Peyer's patch (tissue), 4 donors: ENCODE measurements around the gene DNAH2. TPM values are rescaled to one million over a fixed set of nuclear protein-coding genes. Genes with fewer than 3 reads are reported as not detected.

Experiments
- DNase-seq, 3 donors: peaks; one replicate each; pipeline ENCODE4 v3.0.0-alpha.2; 2017 to 2019
- H3K27ac ChIP-seq, 4 donors: fragments of 200-600 bp; sonication (generic); one replicate each; pipeline ENCODE4 v1.5.1; 2016 to 2019
- H3K27me3 ChIP-seq, 2 donors: fragments of 200-600 bp; sonication (generic); one replicate each; pipeline ENCODE4 v1.5.1; 2019
- H3K36me3 ChIP-seq, 3 donors: fragments of 200-600 bp; sonication (generic); one replicate each; pipeline ENCODE4 v1.5.1; 2016 to 2019
- H3K4me1 ChIP-seq, 4 donors: fragments of 200-600 bp; sonication (generic); one replicate each; pipeline ENCODE4 v1.5.1; 2016 to 2019
- H3K4me3 ChIP-seq, 4 donors: fragments of 200-600 bp; sonication (generic); 1 replicate in 3 of 4; 2 replicates in 1 of 4; pipeline ENCODE4 v1.5.1; 2016 to 2019; ENCODE audit warnings: mild to moderate bottlenecking in 1 of 4
- H3K9me3 ChIP-seq, 4 donors: fragments of 200-600 bp; sonication (generic); one replicate each; pipeline ENCODE4 v1.5.1; 2016 to 2019; ENCODE audit warnings: mild to moderate bottlenecking in 1 of 4
- CTCF ChIP-seq, 6 experiments: fragments of 450-650 bp in 4 of 6; fragments of 200-600 bp in 2 of 6; sonication (generic) in 1 of 6; IDR thresholded peaks; one replicate each; pipeline ENCODE4 v1.5.1; 2017 to 2019; ENCODE audit warnings: antibody characterized with exemption in 6 of 6, mild to moderate bottlenecking in 3 of 6, moderate library complexity in 1 of 6
- POLR2A ChIP-seq, 2 donors: fragments of 450-650 bp; IDR thresholded peaks; one replicate each; pipeline ENCODE4 v1.5.1; 2017; ENCODE audit warnings: antibody characterized with exemption in 2 of 2, mild to moderate bottlenecking in 2 of 2, moderate library complexity in 2 of 2
- total RNA-seq, 4 donors: library from RNA; depleted of rRNA; stranded (reverse); fragments of >200 nt; gene quantifications; one replicate each; pipeline ENCODE4 v1.1.0, GENCODE V29; 2016

DNAH2 gene
- total RNA-seq, 4 donors from 2014 or later: 0.18 to 0.83 TPM; not detected in 2

GRCh38 chr17:7831233-7831632 is 113.7 kb downstream of the DNAH2 start:
- H3K27me3 ChIP-seq: no peaks in the 10 kb centered on the region
- no peaks in the 10 kb centered on the region for H3K36me3 ChIP-seq
- no peak for DNase-seq
- H3K27ac ChIP-seq: no peak overlapping the region
- TF ChIP-seq POLR2A (IDR thresholded peaks at IDR 0.05): no peak
- no peak for TF ChIP-seq CTCF (IDR thresholded peaks at IDR 0.05)
- no peaks in the 10 kb centered on the region for H3K9me3 ChIP-seq
- H3K4me1 ChIP-seq: peaks cover 0 to 12% (median 4%) of the 10 kb centered on the region in 4 donors
- H3K4me3 ChIP-seq: no peak overlapping the region

DNA sequence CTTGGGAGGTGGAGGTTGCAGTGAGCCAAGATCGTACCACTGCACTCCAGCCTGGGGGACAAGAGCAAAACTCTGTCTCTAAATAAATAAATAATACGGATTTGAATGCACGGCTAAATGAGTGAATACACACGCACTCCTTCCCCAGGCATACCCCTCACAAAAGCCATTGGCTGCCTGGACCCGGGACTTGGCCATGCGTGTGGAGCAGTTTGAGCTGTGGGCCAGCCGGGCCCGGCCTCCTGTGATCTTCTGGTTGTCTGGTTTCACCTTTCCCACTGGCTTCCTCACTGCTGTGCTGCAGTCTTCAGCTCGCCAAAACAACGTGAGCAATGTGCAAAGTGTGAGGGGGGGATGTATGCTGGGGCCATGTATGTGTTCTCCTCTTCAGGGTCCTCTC is 114.9 kb downstream of the DNAH2 start:
- TF ChIP-seq CTCF (IDR thresholded peaks at IDR 0.05) (no peak), POLR2A (IDR thresholded peaks at IDR 0.05) (no peak)
- no peaks in the 10 kb centered on the region for H3K9me3 ChIP-seq
- H3K36me3 ChIP-seq: no peaks in the 10 kb centered on the region
- no peaks in the 10 kb centered on the region for H3K27me3 ChIP-seq
- no peak overlapping the region for H3K4me3 ChIP-seq
- DNase-seq: no peak
- H3K4me1 ChIP-seq: peaks cover 0 to 23% (median 15%) of the 10 kb centered on the region in 4 donors
- no peak overlapping the region for H3K27ac ChIP-seq

DNA sequence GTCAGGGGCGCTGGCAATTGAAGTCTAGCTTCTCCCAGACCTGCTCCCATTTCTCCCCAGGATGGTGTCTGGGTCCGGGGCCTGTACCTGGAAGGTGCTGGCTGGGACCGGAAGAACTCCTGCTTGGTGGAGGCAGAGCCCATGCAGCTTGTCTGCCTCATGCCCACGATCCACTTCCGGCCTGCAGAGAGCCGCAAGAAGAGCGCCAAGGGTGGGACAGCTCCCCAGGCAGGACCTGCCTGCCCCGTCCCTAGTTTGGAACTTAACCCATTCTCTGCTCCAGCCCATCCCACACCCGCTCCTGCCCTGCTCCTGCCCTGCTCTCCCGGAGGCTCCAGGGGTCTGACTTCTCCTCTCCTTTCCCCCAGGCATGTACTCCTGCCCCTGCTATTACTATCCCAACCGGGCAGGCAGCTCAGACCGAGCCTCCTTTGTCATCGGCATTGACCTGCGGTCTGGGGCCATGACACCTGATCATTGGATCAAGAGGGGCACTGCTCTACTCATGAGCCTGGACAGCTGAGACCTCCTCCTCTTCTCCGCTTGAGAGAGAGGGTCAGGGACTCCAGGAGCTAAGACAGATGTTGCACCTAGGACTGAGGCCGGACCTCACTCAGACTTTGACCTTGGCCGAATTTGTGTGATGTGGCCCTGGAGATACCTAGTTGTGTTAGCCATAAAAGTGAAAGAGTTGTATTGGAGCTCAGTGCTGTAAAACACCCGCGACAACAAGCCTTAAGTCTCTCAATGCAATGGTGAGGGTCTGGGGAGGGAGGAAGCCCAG is 115.7 kb downstream of the DNAH2 start:
- H3K9me3 ChIP-seq: no peaks in the 10 kb centered on the region
- TF ChIP-seq CTCF (IDR thresholded peaks at IDR 0.05) (no peak), POLR2A (IDR thresholded peaks at IDR 0.05) (no peak)
- DNase-seq: no peak
- no peaks in the 10 kb centered on the region for H3K36me3 ChIP-seq
- H3K27me3 ChIP-seq: no peaks in the 10 kb centered on the region
- peak overlapping the region; percentile 88 to 100 (median 95) for H3K27ac ChIP-seq
- peak overlapping the region; percentile 54 to 85 (median 76) for H3K4me3 ChIP-seq
- H3K4me1 ChIP-seq: peaks cover 0 to 28% (median 17%) of the 10 kb centered on the region in 4 donors

DNA sequence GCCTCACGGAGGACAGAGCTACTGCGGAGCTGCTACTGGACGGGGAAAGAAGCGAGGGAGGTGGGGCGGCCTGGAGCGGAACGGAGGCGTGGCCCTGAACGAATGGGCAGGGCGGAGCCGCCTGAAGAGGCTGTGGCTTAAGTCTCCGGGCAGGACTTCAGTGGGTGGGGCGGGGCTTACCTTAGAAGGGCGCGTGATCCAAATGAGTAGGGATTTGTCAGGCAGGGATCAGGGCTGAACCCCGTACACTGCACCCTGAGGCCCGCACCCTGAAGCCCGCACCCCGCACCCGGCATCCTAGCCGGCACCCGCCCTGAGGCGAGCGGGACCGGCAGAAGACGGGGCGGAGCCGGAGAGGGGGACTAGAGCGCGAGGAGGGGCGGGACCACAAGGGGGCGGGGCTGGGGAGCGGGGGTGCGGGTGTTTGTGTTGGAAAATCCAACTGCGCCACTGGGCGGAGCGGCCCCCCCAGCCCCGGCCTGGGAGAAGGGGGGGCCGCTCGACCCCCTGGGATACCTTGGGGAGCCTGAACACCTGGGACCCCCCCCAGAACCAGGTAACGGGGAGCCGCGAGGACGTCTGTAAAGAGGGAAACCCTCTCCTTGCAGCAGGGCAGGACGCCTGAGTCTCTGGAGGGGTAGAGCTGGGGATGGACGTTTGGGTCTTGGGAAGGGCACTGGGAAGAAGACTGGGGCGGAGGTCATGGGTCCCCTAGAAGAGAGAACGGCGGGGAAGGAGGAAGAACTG is 116.4 kb downstream of the DNAH2 start, which contains the start of gene KDM6B:
Gene KDM6B, plus strand, starts transcription at position 423 of the 747 bp plus-strand sequence. CDS start 11,338 bp downstream, outside the sequence.
- peak; percentile 94 to 98 (median 95) for DNase-seq
- H3K27me3 ChIP-seq: no peaks in the 10 kb centered on the region
- TF ChIP-seq CTCF (IDR thresholded peaks at IDR 0.05) (peak in 2 of 6 experiments; percentile 15 to 16), POLR2A (IDR thresholded peaks at IDR 0.05) (peak in 1 of 2 donors; percentile 39)
- H3K4me1 ChIP-seq: peaks cover 0 to 33% (median 20%) of the 10 kb centered on the region in 4 donors
- H3K4me3 ChIP-seq: peak within 1 kb of the TSS; percentile 54 to 85 (median 76)
- no peaks in the 10 kb centered on the region for H3K9me3 ChIP-seq
- H3K27ac ChIP-seq: peak within 1 kb of the TSS; percentile 88 to 100 (median 95)
- H3K36me3 ChIP-seq: no peaks in the 10 kb centered on the region

GRCh38 chr17:7834542-7834956 is 117.0 kb downstream of the DNAH2 start:
- TF ChIP-seq CTCF (IDR thresholded peaks at IDR 0.05) (no peak), POLR2A (IDR thresholded peaks at IDR 0.05) (peak in 1 of 2 donors; percentile 23)

More at GRCh38 chr17:7834542-7834956, 117.0 kb downstream of the DNAH2 start:
- peak overlapping the region; percentile 88 to 100 (median 95) for H3K27ac ChIP-seq
- DNase-seq: peak; percentile 59 to 88 (median 85)
- peaks cover 0 to 37% (median 21%) of the 10 kb centered on the region in 4 donors for H3K4me1 ChIP-seq
- H3K4me3 ChIP-seq: peak overlapping the region; percentile 54 to 85 (median 76)
- H3K36me3 ChIP-seq: no peaks in the 10 kb centered on the region
- no peaks in the 10 kb centered on the region for H3K27me3 ChIP-seq
- no peaks in the 10 kb centered on the region for H3K9me3 ChIP-seq
